K562 (cell line): ENCODE measurements around the gene MEA1. TPM values are rescaled to one million over a fixed set of nuclear protein-coding genes. Genes with fewer than 3 reads are reported as not detected.

ENCODE experiments used
- ARHGAP35 ChIP-seq: fragments of 450-650 bp; IDR thresholded peaks from 2 replicates; pipeline ENCODE4 v1.6.1; 2018; ENCODE audit not compliant: partially characterized antibody
- DPF2 ChIP-seq: fragments of 450-650 bp; IDR thresholded peaks from 2 replicates; pipeline ENCODE4 v1.6.1; 2016
- ELF1 ChIP-seq: fragments of 200-800 bp; sonication (Bioruptor generic); IDR thresholded peaks from 2 replicates; pipeline ENCODE4 v1.6.1; 2016; ENCODE audit warnings: missing genetic modification characterization, missing compliant biosample characterization
- ETV5 ChIP-seq: sonication (generic); formaldehyde crosslinking; IDR thresholded peaks from 2 replicates; pipeline ENCODE4 v1.4.0; 2020; ENCODE audit warnings: low read depth, mild to moderate bottlenecking, missing genetic modification reagents
- FOXA1 ChIP-seq: fragments of 450-650 bp; IDR thresholded peaks from 2 replicates; pipeline ENCODE4 v1.6.1; 2016; ENCODE audit warnings: mild to moderate bottlenecking, borderline replicate concordance
- GATAD2A ChIP-seq: fragments of 450-650 bp; IDR thresholded peaks from 2 replicates; pipeline ENCODE4 v1.6.1; 2017
- HOXB6 ChIP-seq: fragments of 250-450 bp; sonication (Bioruptor Pico); IDR thresholded peaks from 2 replicates; pipeline ENCODE4 v1.5.1; 2022; ENCODE audit warnings: mild to moderate bottlenecking, borderline replicate concordance
- ILF3 ChIP-seq: fragments of 450-650 bp; IDR thresholded peaks from 2 replicates; pipeline ENCODE4 v1.6.1; 2018; ENCODE audit warnings: antibody characterized with exemption, mild to moderate bottlenecking, moderate library complexity, borderline replicate concordance
- NEUROD1 ChIP-seq: fragments of 150-350 bp; IDR thresholded peaks from 2 replicates; pipeline ENCODE4 v1.6.1; 2014; ENCODE audit warnings: borderline replicate concordance, low read length, low read depth; ENCODE audit not compliant: partially characterized antibody
- NONO ChIP-seq, 2 experiments: fragments of 200-400 bp in 1 of 2; fragments of 450-650 bp in 1 of 2; formaldehyde crosslinking in 1 of 2; IDR thresholded peaks; 2 replicates each; pipeline ENCODE4 v1.6.1; 2017; ENCODE audit warnings: low read depth in 2 of 2, mild to moderate bottlenecking in 2 of 2, moderate library complexity in 2 of 2, low read length in 1 of 2
- PATZ1 ChIP-seq: fragments of 250-450 bp; sonication (Bioruptor Pico); IDR thresholded peaks from 2 replicates; pipeline ENCODE4 v1.5.0; 2020; ENCODE audit warnings: mild to moderate bottlenecking, borderline replicate concordance
- PCBP2 ChIP-seq: fragments of 200-400 bp; formaldehyde crosslinking; IDR thresholded peaks from 2 replicates; pipeline ENCODE4 v1.6.1; 2018; ENCODE audit warnings: low read length, low read depth, mild to moderate bottlenecking, moderate library complexity; ENCODE audit not compliant: poor library complexity, severe bottlenecking
- RHOXF2B ChIP-seq: fragments of 250-450 bp; sonication (Bioruptor Pico); conservative IDR thresholded peaks from 2 replicates; pipeline ENCODE4 v1.5.1; 2021
- ZNF407 ChIP-seq: fragments of 450-650 bp; IDR thresholded peaks from 2 replicates; pipeline ENCODE4 v1.6.1; 2016; ENCODE audit warnings: low read depth
- ZNF436 ChIP-seq: fragments of 250-450, 450-650 bp; sonication (Bioruptor Pico); formaldehyde crosslinking; IDR thresholded peaks from 2 replicates; pipeline ENCODE4 v1.7.0; 2020; ENCODE audit warnings: mild to moderate bottlenecking
- polyA plus RNA-seq, 8 experiments: library from polyadenylated mRNA; depleted of rRNA in 4 of 8; stranded (reverse) in 5 of 8; unstranded in 3 of 8; fragments of >200 nt; fragmentation: Nextera tagmentation in 2 of 8; fragmentation: Illumina TruSeq in 1 of 8; extraction: Ambion mirVana in 2 of 8; extraction: Trizol in 1 of 8; gene quantifications; 2 replicates each; pipeline versions ENCODE4 v1.2.1 to v1.2.3, GENCODE V29; 2011 to 2014; ENCODE audit warnings: inconsistent platforms in 1 of 8, missing spikeins in 1 of 8
- total RNA-seq, 7 experiments: library from RNA; depleted of rRNA in 6 of 7; stranded (reverse); fragments of >200 nt in 6 of 7; fragmentation: Illumina TruSeq in 2 of 7; extraction: Trizol in 2 of 7; gene quantifications; 2 replicates each; pipeline versions ENCODE4 v1.2.1 to v1.2.3, GENCODE V29; 2011 to 2021; ENCODE audit warnings: low replicate concordance in 1 of 7
- TF ChIP-seq, protein P1 (sequence below): sonication (generic); formaldehyde crosslinking; IDR thresholded peaks from 2 replicates; pipeline ENCODE4 v1.8.1; 2022; ENCODE audit warnings: missing genetic modification reagents

Gene MEA1
- total and polyA plus RNA-seq, 9 of the 15 experiments (the other 6 are each of a cell fraction or from before 2014, with no cell fraction given): 86.8 to 210 (median 152) TPM

- TF ChIP-seq ZNF407 (no peak), ARHGAP35 (no peak), PCBP2 (no peak), ILF3 (no peak), PATZ1 (CRISPR knock-in tag) (no peak), NONO (IDR thresholded peaks at IDR 0.05; ENCODE audit: low read depth in 2 of 2, low read length in 1 of 2) (no peak), RHOXF2B (CRISPR knock-in tag) (no peak), ZNF436 (CRISPR knock-in tag) (no peak), FOXA1 (no peak), HOXB6 (CRISPR knock-in tag) (no peak), ELF1 (no peak), GATAD2A (no peak), NEUROD1 (peak; percentile 26), DPF2 (peak; percentile 42; the same call in 1 of the 2 replicates), ETV5 (CRISPR knock-in tag) (no peak)
- TF ChIP-seq, protein P1, sequence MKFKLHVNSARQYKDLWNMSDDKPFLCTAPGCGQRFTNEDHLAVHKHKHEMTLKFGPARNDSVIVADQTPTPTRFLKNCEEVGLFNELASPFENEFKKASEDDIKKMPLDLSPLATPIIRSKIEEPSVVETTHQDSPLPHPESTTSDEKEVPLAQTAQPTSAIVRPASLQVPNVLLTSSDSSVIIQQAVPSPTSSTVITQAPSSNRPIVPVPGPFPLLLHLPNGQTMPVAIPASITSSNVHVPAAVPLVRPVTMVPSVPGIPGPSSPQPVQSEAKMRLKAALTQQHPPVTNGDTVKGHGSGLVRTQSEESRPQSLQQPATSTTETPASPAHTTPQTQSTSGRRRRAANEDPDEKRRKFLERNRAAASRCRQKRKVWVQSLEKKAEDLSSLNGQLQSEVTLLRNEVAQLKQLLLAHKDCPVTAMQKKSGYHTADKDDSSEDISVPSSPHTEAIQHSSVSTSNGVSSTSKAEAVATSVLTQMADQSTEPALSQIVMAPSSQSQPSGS (CRISPR knock-in tag): no peak
These were observed 39.2 kb upstream of the MEA1 start (continued) for GRCh38 chr6:43052842-43053544.
